ENCODE results near the gene RAD51B. TPM values are rescaled to one million over a fixed set of nuclear protein-coding genes. Genes with fewer than 3 reads are reported as not detected.

Gene RAD51B
- total RNA-seq, 1 donor from 2014 or later: 26.1 TPM

DNA sequence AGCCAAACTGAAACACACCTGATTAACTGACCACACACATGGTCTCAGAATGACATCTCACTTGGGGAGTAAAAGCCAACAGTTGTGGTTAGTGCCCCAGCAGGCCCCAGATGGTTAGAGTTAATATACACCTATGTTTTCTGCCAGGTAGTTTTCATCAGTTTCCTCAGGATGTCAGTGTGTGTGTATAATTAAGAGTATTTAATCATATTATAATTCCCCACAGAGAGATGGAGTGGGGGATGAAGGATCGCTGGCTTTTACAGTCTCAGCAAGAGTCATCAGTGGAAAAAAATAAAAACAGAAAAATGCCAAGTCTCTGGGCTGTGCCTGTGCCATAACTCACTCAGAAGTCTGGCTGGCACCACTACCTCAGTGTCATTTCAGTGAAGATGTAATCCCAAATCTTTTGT lies 560.8 kb downstream of the RAD51B start:
- no peak overlapping the region for H3K4me3 Mint-ChIP-seq
- H3K27ac Mint-ChIP-seq: no peak overlapping the region
- H3K36me3 Mint-ChIP-seq (ENCODE audit: low read depth): peaks cover 2% of the 10 kb centered on the region
- H3K9me3 Mint-ChIP-seq: no peaks in the 10 kb centered on the region
- DNase-seq (ENCODE audit: low spot score): no peak
- H3K4me1 Mint-ChIP-seq (ENCODE audit: low read depth): peaks cover 29% of the 10 kb centered on the region
- intact Hi-C loops (cut with micrococcal nuclease): no loop called here
- H3K27me3 Mint-ChIP-seq (ENCODE audit: insufficient read depth): no peaks in the 10 kb centered on the region

DNA sequence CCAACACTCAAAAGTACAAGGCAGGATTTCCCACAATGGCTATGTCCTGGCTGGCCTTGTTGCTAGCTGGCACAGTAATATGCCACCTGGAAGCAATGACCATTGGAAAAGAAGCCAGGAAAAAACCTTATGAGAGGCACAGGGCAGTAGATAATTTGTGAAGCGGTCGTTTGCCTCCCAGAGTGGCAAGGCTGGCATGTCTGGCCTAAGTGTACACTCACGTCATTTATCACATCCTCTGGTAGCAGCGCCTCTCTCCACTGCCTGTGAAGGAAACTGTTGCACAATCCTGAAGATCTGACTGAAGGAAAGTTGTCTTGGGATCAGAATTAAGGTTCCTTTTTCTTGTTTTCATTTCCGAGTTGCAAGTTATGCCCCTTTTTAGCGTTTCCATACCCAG lies 564.8 kb downstream of the RAD51B start:
- peaks cover 14% of the 10 kb centered on the region for H3K4me1 Mint-ChIP-seq (ENCODE audit: low read depth)
- intact Hi-C loops (cut with micrococcal nuclease): no loop called here
- peaks cover 2% of the 10 kb centered on the region for H3K36me3 Mint-ChIP-seq (ENCODE audit: low read depth)
- peaks cover 2% of the 10 kb centered on the region for H3K27me3 Mint-ChIP-seq (ENCODE audit: insufficient read depth)
- H3K4me3 Mint-ChIP-seq: no peak overlapping the region
- DNase-seq (ENCODE audit: low spot score): no peak
- no peak overlapping the region for H3K27ac Mint-ChIP-seq
- no peaks in the 10 kb centered on the region for H3K9me3 Mint-ChIP-seq

DNA sequence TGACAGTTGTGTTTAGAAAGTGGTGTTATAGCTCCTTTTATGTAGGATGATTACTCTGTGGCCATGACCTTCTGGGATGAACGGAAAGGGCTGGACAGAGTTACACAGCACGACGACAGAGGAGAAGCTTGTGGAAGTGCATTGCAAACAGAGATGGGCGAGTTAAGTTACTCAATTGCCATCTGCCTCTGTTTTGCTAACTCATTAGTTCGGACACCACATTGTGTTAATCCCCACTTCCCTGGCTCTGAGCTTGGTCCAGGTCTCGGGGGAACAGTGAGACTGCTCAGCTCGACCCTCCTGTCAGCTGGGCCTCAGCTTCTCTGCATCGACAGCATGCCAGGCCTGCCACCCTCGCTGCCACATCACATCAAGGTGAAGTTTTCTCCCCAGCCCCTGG lies 565.3 kb downstream of the RAD51B start:
- intact Hi-C loops (cut with micrococcal nuclease): no loop called here
- no peak for DNase-seq (ENCODE audit: low spot score)
- Mint-ChIP-seq H3K27me3 (ENCODE audit: insufficient read depth) (peaks cover 2% of the 10 kb centered on the region), H3K4me1 (ENCODE audit: low read depth) (peaks cover 10% of the 10 kb centered on the region), H3K36me3 (ENCODE audit: low read depth) (no peaks in the 10 kb centered on the region), H3K4me3 (no peak overlapping the region), H3K27ac (no peak overlapping the region), H3K9me3 (no peaks in the 10 kb centered on the region)

DNA sequence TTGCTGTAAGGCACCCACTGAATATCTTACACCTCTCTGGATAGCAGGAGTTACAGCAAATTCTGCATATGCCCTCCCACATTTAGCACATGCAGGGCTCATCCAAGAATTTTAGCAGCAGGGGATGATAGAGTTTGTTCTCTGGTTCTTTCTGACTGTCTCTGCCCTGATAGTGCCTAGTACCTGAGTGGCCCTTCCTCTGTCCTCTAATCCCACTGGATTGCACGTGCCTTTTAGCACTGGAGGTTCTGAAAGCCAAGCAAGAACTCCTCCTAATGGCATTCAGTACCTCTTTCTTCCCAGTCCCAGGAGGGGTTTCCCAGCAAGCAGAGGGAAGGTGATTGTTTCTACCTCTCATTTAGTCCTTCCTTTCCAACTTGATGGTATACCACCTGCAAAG lies 566.9 kb downstream of the RAD51B start:
- peaks cover 6% of the 10 kb centered on the region for H3K27me3 Mint-ChIP-seq (ENCODE audit: insufficient read depth)
- no peak overlapping the region for H3K4me3 Mint-ChIP-seq
- DNase-seq (ENCODE audit: low spot score): no peak
- H3K4me1 Mint-ChIP-seq (ENCODE audit: low read depth): peaks cover 10% of the 10 kb centered on the region
- no peaks in the 10 kb centered on the region for H3K36me3 Mint-ChIP-seq (ENCODE audit: low read depth)
- no peak overlapping the region for H3K27ac Mint-ChIP-seq
- intact Hi-C loops (cut with micrococcal nuclease): no loop called here
- H3K9me3 Mint-ChIP-seq: no peaks in the 10 kb centered on the region

DNA sequence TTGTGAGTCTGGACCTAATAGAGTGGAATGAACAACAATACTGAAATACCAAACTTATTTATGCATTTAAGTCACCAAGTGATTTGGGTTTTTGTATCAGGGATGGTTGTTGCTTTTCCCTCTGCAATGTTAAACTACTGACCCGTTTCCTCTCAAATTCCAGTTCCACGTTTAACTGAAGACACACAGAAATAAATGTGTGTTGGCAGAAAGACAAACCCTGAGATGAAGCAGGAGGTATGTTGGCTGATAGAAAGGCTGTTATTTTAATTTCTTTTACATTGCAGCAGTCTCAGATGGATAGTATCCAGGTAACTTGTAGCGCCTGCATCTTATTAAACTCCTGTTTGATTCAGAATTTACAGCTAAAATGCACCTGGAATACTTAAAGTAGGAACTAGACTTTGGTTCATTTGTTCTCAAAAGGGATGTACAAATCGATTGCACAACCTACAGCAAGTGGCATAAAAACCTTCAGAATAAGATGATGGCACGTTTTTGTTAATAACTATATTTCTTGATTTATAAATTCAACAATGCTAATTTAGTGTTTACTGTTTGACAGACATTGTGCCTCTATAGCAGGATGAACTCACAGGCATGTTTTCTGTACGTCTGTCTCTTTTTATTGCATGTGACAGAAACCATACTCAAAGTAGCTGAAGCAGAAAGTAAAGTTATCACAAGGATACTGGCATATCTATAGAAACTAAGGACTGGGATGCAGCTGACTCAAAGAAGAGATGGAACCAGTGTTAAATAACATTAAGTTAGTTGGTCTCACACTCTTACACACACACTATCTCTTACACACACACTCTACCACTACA lies 567.6 kb downstream of the RAD51B start:
- no peaks in the 10 kb centered on the region for H3K36me3 Mint-ChIP-seq (ENCODE audit: low read depth)
- no peak for DNase-seq (ENCODE audit: low spot score)
- no peaks in the 10 kb centered on the region for H3K9me3 Mint-ChIP-seq
- intact Hi-C loops (cut with micrococcal nuclease): no loop called here
- H3K27ac Mint-ChIP-seq: no peak overlapping the region
- no peak overlapping the region for H3K4me3 Mint-ChIP-seq
- peaks cover 6% of the 10 kb centered on the region for H3K27me3 Mint-ChIP-seq (ENCODE audit: insufficient read depth)
- H3K4me1 Mint-ChIP-seq (ENCODE audit: low read depth): peaks cover 10% of the 10 kb centered on the region

DNA sequence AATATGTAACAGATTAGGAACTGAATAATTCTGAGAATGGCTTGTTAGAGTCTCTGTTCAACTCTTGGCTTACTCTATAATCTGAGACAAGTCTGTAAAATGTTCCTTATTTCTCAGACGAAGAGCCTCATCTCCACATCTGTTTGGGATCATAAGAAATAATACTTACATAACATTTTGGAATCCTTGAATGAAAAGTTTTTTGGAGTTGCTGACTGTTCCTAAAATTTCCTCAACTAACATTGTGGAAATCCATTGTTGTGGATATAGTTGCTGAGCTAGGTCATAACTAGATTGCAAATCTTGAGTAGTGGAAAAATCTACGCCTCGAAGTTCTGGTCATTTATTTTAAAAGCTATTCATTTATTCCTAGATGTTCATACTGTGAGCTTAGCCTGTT lies 570.4 kb downstream of the RAD51B start:
- no peak overlapping the region for H3K27ac Mint-ChIP-seq

DNA sequence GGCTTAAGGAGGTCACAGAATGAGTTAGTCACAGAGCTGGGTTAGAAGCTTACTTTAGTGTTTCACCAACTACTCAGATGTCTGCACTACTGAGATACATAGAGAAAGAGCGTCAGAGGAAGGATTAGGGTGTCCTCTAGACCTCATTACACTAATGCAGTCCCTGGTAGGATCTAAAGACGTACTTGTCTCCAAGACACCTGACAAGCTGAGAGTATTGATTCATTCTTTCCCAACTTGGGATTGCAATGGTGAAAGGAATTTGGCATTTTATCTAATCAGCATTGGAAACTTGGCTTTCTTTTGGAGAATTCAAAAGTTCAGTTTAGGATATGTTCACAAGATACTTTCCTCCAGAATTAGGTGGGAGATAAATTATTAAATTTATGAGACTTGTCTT lies 571.2 kb downstream of the RAD51B start:
- no peaks in the 10 kb centered on the region for H3K4me1 Mint-ChIP-seq (ENCODE audit: low read depth)
- no peaks in the 10 kb centered on the region for H3K36me3 Mint-ChIP-seq (ENCODE audit: low read depth)
- H3K27me3 Mint-ChIP-seq (ENCODE audit: insufficient read depth): peaks cover 6% of the 10 kb centered on the region
- no peak for DNase-seq (ENCODE audit: low spot score)
- H3K9me3 Mint-ChIP-seq: no peaks in the 10 kb centered on the region
- no peak overlapping the region for H3K4me3 Mint-ChIP-seq
- intact Hi-C loops (cut with micrococcal nuclease): no loop called here
- H3K27ac Mint-ChIP-seq: no peak overlapping the region

More for the DNA sequence above, 570.4 kb downstream of the RAD51B start:
- H3K27me3 Mint-ChIP-seq (ENCODE audit: insufficient read depth): peaks cover 6% of the 10 kb centered on the region
- DNase-seq (ENCODE audit: low spot score): no peak
- intact Hi-C loops (cut with micrococcal nuclease): no loop called here
- no peaks in the 10 kb centered on the region for H3K36me3 Mint-ChIP-seq (ENCODE audit: low read depth)
- no peaks in the 10 kb centered on the region for H3K4me1 Mint-ChIP-seq (ENCODE audit: low read depth)
- H3K4me3 Mint-ChIP-seq: no peak overlapping the region
- H3K9me3 Mint-ChIP-seq: no peaks in the 10 kb centered on the region

DNA sequence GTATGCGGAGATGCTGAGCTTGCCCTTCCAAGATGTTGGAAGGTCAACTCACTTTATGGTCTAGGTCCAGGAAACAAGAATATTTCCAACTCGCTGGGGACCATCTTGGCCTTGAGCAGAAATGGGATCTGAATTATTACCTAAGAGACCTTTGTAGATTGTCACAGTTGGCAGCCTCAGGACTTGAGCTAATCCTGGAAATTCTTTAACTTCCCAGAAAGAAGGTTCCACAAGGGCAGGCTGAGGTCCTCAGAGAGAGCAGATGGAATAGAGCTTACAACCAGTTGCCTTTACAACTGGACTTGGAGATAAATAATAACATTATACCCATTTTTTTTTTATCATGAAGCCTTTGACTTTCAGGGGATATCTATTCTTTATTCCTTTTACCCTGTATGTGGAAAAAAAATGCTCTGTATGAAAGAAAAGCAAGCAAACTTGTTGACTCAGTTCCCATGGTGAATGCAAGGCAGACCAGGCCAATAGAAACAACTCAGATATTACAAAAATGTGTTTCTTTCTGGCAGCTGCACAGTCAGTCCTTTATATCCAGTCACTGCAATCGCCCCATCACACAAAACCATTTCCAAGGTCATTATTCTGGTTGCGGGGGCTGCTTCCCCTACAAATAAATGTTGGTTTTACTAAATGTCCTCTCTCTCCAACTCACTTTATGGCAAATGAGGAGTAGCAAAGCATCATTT lies 571.9 kb downstream of the RAD51B start:
- Mint-ChIP-seq H3K4me3 (no peak overlapping the region), H3K4me1 (ENCODE audit: low read depth) (no peaks in the 10 kb centered on the region), H3K27ac (no peak overlapping the region), H3K36me3 (ENCODE audit: low read depth) (no peaks in the 10 kb centered on the region), H3K9me3 (no peaks in the 10 kb centered on the region), H3K27me3 (ENCODE audit: insufficient read depth) (peaks cover 6% of the 10 kb centered on the region)
- no peak for DNase-seq (ENCODE audit: low spot score)
- intact Hi-C loops (cut with micrococcal nuclease): no loop called here

DNA sequence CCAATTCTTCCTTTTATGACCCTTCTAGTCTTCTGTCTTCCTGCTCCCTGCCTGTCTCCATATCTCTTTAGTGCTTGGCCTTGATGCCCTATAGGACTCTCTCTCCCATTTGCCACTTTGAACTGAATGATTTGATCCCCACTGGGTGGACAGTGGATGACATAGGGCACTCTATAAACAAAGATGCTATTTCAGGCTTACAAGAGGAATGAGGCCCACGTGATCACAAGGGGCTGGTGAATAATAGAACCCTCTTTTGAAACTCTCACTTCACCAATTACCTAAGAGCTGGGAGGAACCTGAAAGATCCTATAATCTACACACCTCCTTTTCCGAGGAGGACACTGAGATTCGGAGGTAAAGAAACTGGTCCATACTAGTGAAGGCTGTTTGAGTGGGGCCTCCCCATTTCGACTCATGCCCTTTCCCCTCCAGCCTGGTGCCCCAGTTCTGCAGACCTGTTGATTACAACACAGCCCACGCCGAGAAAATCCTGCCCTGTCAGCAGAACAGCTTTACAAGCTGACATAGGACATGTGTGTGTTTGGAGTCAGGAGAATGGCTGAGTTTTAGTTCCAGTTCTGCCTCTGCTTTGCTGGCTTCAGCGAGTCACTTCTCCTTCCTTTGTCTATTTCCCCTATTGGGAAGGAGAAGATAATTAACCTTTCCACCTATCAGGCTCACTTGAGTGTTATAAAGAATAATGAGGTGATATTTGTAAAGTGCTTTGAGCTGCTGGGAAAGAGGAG lies 573.0 kb downstream of the RAD51B start:
- intact Hi-C loops (cut with micrococcal nuclease): no loop called here
- H3K36me3 Mint-ChIP-seq (ENCODE audit: low read depth): no peaks in the 10 kb centered on the region
- no peaks in the 10 kb centered on the region for H3K4me1 Mint-ChIP-seq (ENCODE audit: low read depth)
- H3K27me3 Mint-ChIP-seq (ENCODE audit: insufficient read depth): peaks cover 6% of the 10 kb centered on the region
- no peak overlapping the region for H3K27ac Mint-ChIP-seq
- no peaks in the 10 kb centered on the region for H3K9me3 Mint-ChIP-seq
- H3K4me3 Mint-ChIP-seq: no peak overlapping the region
- DNase-seq (ENCODE audit: low spot score): no peak

DNA sequence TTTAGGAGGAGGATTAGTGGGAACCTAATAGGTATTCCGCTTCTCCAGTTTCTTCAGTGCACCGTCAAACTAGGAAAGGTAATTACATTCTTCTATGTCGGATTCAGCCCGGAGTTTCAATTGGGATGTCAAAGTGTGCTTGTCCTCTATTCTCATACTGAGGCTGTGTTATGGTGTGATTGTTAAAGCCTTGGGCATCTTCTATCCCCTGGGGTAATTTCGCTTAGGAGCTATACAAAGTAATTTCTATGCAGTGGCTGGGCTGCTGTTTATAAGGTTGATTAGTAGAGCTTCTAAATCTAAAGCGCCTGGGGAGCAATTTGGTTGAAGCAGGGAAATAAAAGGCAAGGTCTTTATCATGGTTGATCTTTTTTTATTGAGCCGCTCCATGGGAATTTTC lies 573.7 kb downstream of the RAD51B start:
- H3K9me3 Mint-ChIP-seq: no peaks in the 10 kb centered on the region
- peaks cover 4% of the 10 kb centered on the region for H3K27me3 Mint-ChIP-seq (ENCODE audit: insufficient read depth)
- DNase-seq (ENCODE audit: low spot score): no peak
- H3K27ac Mint-ChIP-seq: no peak overlapping the region
- H3K4me3 Mint-ChIP-seq: no peak overlapping the region
- H3K4me1 Mint-ChIP-seq (ENCODE audit: low read depth): no peaks in the 10 kb centered on the region
- intact Hi-C loops (cut with micrococcal nuclease): no loop called here
- H3K36me3 Mint-ChIP-seq (ENCODE audit: low read depth): no peaks in the 10 kb centered on the region

DNA sequence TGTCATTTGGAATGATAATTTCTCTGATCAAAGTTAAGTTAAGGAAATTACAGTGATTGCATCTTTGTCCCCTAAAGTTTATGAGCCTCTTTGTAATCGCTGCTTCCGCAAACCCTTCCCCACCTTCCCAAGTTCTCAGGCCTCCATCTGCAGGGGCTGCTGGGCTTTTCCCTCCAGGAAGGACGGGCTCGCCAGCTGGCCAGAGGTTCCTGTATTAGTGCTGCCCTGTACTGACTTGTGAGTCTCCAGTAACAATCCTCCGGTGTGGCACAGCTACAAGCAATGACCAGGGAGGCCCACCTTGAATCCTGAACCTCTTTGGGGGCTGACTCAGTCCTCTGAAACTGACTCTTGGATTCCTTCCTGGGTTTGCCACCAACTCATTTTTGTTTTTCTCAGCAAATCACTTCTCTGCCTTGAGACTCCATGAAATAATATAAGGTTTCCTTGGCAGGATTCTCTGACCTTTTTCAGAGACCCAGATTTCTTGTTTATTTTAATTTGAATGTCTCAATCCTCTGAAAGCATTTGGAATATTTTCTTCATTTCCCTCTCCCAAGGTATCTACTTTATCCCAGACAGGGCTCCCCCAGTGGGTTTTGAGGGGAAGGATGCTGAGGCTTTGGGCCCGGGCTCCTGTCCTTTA lies 574.7 kb downstream of the RAD51B start:
- intact Hi-C loops (cut with micrococcal nuclease): no loop called here
- peaks cover 4% of the 10 kb centered on the region for H3K27me3 Mint-ChIP-seq (ENCODE audit: insufficient read depth)
- no peak for DNase-seq (ENCODE audit: low spot score)
- no peak overlapping the region for H3K27ac Mint-ChIP-seq
- H3K9me3 Mint-ChIP-seq: no peaks in the 10 kb centered on the region
- no peak overlapping the region for H3K4me3 Mint-ChIP-seq
- H3K4me1 Mint-ChIP-seq (ENCODE audit: low read depth): no peaks in the 10 kb centered on the region
- H3K36me3 Mint-ChIP-seq (ENCODE audit: low read depth): no peaks in the 10 kb centered on the region

DNA sequence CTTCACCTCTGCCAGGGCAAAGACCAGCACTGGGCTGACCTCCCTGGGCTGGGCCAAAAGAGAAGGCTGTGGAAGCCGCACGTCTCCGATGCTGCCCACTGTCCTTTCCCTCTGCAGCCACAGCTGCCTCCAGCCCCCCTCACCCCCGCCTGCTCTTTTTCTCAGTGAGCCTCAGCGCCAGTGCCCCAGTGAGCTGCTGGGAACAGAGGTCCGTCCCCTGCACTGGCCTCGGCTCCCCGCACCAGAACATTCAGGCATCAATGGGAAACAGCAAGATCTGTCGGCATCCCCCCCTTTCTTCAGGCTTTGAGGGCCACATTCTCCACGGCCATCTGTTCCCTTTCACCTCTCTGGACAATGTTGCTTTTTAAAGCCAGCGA lies 575.2 kb downstream of the RAD51B start:
- Mint-ChIP-seq H3K4me3 (no peak overlapping the region), H3K27me3 (ENCODE audit: insufficient read depth) (peaks cover 4% of the 10 kb centered on the region), H3K36me3 (ENCODE audit: low read depth) (no peaks in the 10 kb centered on the region), H3K9me3 (no peaks in the 10 kb centered on the region), H3K4me1 (ENCODE audit: low read depth) (no peaks in the 10 kb centered on the region), H3K27ac (no peak overlapping the region)
- no peak for DNase-seq (ENCODE audit: low spot score)
- intact Hi-C loops (cut with micrococcal nuclease): no loop called here

DNA sequence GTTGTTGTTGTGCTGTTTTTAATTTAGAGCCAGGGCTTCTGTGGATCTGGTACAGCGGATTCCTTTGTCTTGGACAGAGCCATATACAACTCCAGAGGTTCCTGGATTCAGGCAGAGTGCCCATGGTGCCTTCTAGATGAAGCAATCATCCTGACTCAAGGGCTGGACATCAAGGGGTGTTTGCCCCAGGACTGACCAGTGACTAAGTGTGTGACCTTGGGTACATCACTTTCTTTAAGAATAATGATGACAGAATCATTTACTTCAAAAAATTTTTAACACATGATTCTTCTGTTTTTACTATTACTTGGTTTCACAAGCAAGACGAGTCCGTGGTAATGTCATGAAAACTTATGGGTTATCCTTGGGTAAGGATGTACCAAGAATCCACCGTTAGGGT lies 576.0 kb downstream of the RAD51B start:
- Mint-ChIP-seq H3K36me3 (ENCODE audit: low read depth) (no peaks in the 10 kb centered on the region), H3K4me3 (no peak overlapping the region), H3K9me3 (no peaks in the 10 kb centered on the region), H3K27me3 (ENCODE audit: insufficient read depth) (peaks cover 4% of the 10 kb centered on the region), H3K27ac (no peak overlapping the region), H3K4me1 (ENCODE audit: low read depth) (no peaks in the 10 kb centered on the region)
- no peak for DNase-seq (ENCODE audit: low spot score)
- intact Hi-C loops (cut with micrococcal nuclease): no loop called here
